ENCODE results near the gene ERCC2.

The ERCC2 gene

DNA sequence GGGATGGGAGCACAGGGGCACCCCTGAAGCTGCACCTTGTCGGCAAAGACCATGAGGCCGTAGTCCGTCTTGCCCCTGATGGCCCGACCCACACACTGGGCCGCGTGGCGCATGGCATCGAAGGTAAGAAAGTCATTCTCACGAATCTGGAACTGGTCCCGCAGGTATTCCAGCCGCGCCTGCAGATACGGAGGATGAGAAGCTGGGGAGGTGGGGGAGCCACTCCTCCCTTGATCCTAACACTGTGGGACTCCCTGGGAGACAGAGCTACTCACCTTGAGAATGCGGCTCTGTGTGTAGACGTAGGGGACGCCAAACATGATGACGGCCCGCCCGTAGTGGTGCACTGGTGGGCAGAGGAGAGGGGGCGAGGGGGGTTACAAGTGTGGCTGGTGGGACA is 17.9 kb downstream of the ERCC2 start:
- TF ChIP-seq, protein P1, sequence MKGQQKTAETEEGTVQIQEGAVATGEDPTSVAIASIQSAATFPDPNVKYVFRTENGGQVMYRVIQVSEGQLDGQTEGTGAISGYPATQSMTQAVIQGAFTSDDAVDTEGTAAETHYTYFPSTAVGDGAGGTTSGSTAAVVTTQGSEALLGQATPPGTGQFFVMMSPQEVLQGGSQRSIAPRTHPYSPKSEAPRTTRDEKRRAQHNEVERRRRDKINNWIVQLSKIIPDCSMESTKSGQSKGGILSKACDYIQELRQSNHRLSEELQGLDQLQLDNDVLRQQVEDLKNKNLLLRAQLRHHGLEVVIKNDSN (IDR thresholded peaks at IDR 0.05) = no peak
- TF ChIP-seq EGR1 (IDR thresholded peaks at IDR 0.05) (no peak), YY1 (IDR thresholded peaks at IDR 0.05; ENCODE audit: low read depth) (no peak), TCF12 (IDR thresholded peaks at IDR 0.05; ENCODE audit: low read depth) (no peak), CEBPB (IDR thresholded peaks at IDR 0.05) (no peak), NFIC (IDR thresholded peaks at IDR 0.05) (no peak), TEAD4 (IDR thresholded peaks at IDR 0.05) (no peak), FOXM1 (IDR thresholded peaks at IDR 0.05; ENCODE audit: borderline replicate concordance, low read depth) (no peak), TAF1 (IDR thresholded peaks at IDR 0.05; ENCODE audit: low read depth) (no peak), EP300 (IDR thresholded peaks at IDR 0.05; ENCODE audit: borderline replicate concordance) (no peak), CREB1 (IDR thresholded peaks at IDR 0.05; ENCODE audit: low read depth) (no peak), RAD21 (IDR thresholded peaks at IDR 0.05; ENCODE audit: low read depth) (no peak), ZBTB7A (IDR thresholded peaks at IDR 0.05; ENCODE audit: low read depth) (no peak)
- TF ChIP-seq, protein P2, sequence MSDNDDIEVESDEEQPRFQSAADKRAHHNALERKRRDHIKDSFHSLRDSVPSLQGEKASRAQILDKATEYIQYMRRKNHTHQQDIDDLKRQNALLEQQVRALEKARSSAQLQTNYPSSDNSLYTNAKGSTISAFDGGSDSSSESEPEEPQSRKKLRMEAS (IDR thresholded peaks at IDR 0.05) = no peak
- TF ChIP-seq, protein P3, sequence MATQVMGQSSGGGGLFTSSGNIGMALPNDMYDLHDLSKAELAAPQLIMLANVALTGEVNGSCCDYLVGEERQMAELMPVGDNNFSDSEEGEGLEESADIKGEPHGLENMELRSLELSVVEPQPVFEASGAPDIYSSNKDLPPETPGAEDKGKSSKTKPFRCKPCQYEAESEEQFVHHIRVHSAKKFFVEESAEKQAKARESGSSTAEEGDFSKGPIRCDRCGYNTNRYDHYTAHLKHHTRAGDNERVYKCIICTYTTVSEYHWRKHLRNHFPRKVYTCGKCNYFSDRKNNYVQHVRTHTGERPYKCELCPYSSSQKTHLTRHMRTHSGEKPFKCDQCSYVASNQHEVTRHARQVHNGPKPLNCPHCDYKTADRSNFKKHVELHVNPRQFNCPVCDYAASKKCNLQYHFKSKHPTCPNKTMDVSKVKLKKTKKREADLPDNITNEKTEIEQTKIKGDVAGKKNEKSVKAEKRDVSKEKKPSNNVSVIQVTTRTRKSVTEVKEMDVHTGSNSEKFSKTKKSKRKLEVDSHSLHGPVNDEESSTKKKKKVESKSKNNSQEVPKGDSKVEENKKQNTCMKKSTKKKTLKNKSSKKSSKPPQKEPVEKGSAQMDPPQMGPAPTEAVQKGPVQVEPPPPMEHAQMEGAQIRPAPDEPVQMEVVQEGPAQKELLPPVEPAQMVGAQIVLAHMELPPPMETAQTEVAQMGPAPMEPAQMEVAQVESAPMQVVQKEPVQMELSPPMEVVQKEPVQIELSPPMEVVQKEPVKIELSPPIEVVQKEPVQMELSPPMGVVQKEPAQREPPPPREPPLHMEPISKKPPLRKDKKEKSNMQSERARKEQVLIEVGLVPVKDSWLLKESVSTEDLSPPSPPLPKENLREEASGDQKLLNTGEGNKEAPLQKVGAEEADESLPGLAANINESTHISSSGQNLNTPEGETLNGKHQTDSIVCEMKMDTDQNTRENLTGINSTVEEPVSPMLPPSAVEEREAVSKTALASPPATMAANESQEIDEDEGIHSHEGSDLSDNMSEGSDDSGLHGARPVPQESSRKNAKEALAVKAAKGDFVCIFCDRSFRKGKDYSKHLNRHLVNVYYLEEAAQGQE (IDR thresholded peaks at IDR 0.05; ENCODE audit: low read depth) = no peak

DNA sequence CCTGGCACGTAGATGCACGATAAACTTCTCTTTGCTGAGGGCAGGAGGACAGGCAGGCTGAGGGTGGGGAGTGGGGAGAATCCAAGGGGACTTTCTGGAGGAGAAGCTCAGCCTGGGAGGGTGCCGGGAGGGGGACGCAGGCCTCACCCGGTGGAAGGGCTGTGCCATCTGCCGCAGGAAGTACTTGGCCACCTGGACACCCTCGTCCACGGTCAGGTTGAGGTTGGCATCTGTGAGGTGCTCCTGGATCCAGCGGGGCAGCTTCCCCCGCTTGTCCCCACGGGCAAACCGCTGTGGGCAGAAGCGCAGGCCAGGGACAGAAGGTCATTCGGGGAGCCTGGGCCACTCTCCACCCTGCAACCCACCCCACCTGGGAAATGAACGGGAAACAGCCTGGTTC is 18.3 kb downstream of the ERCC2 start:
- TF ChIP-seq, protein P3 (IDR thresholded peaks at IDR 0.05; ENCODE audit: low read depth) = no peak
- TF ChIP-seq CEBPB (IDR thresholded peaks at IDR 0.05) = no peak
- TF ChIP-seq, protein P1 (IDR thresholded peaks at IDR 0.05) = no peak
- no peak for TF ChIP-seq RAD21 (IDR thresholded peaks at IDR 0.05; ENCODE audit: low read depth)
- no peak for TF ChIP-seq CREB1 (IDR thresholded peaks at IDR 0.05; ENCODE audit: low read depth)
- TF ChIP-seq TEAD4 (IDR thresholded peaks at IDR 0.05) = no peak

DNA sequence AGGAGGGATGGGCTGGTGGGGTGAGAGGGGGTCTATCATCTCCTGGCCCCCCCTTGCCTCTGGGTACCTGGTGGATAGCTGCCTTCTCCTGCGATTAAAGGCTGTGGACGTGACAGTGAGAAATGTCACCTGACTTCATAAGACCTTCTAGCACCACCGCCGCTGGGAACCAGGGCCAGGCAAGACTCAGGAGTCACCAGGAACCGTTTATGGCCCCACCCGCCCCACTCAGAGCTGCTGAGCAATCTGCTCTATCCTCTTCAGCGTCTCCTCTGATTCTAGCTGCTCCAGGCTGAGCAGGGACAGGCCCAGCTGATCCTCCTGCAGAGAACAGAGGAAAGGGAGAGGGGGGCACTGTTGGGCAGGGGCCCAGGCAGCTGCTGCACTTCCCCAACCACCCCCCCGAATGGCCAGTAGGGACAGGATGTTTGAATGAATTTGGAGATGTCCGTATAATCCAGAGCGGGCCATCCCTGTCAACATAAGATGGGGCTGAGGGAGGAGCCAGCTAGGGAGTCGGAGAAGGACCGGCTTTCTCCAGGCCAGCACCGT is 18.9 kb downstream of the ERCC2 start:
- TF ChIP-seq CEBPB (IDR thresholded peaks at IDR 0.05) (no peak), ZBTB7A (IDR thresholded peaks at IDR 0.05; ENCODE audit: low read depth) (no peak), NFIC (IDR thresholded peaks at IDR 0.05) (no peak), TCF12 (IDR thresholded peaks at IDR 0.05; ENCODE audit: low read depth) (no peak), EP300 (IDR thresholded peaks at IDR 0.05; ENCODE audit: borderline replicate concordance) (no peak), FOXM1 (IDR thresholded peaks at IDR 0.05; ENCODE audit: borderline replicate concordance, low read depth) (no peak), RAD21 (IDR thresholded peaks at IDR 0.05; ENCODE audit: low read depth) (no peak), TAF1 (IDR thresholded peaks at IDR 0.05; ENCODE audit: low read depth) (no peak), EGR1 (IDR thresholded peaks at IDR 0.05) (no peak), YY1 (IDR thresholded peaks at IDR 0.05; ENCODE audit: low read depth) (no peak), CREB1 (IDR thresholded peaks at IDR 0.05; ENCODE audit: low read depth) (no peak), TEAD4 (IDR thresholded peaks at IDR 0.05) (no peak)
- TF ChIP-seq, protein P2 (IDR thresholded peaks at IDR 0.05) = no peak

DNA sequence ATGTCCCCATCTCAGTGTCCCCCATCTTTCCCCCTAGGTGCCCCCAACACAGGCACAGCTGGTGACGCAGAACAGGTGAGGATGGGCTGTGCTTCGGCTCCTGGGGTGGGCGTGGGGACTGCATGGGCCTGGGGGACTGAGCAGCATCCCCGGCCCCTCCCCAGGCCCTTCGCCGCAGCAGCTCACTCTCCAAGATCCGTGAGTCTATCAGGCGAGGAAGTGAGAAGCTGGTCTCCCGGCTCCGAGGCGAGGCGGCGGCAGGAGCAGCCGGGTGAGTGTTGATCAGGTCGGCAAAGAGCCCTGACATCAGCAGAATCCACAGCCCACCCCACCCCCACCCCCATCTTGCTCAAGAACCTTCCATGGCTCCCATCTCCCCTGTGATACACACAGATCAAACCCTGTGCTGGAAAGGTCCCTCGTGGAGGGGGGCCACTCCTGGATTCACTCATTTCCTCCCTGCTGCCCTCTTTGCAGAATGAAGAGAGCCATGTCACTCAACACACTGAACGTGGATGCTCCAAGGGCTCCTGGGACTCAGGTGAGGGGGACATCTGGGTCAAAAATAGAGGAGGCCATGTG is 19.8 kb downstream of the ERCC2 start:
- TF ChIP-seq, protein P1 (IDR thresholded peaks at IDR 0.05) = no peak
- no peak for TF ChIP-seq CREB1 (IDR thresholded peaks at IDR 0.05; ENCODE audit: low read depth)
- no peak for TF ChIP-seq RAD21 (IDR thresholded peaks at IDR 0.05; ENCODE audit: low read depth)
- TF ChIP-seq, protein P3 (IDR thresholded peaks at IDR 0.05; ENCODE audit: low read depth) = no peak
- TF ChIP-seq NFIC (IDR thresholded peaks at IDR 0.05) = no peak
- no peak for TF ChIP-seq ZBTB7A (IDR thresholded peaks at IDR 0.05; ENCODE audit: low read depth)
- TF ChIP-seq FOXM1 (IDR thresholded peaks at IDR 0.05; ENCODE audit: borderline replicate concordance, low read depth) = no peak
- no peak for TF ChIP-seq YY1 (IDR thresholded peaks at IDR 0.05; ENCODE audit: low read depth)
- TF ChIP-seq EGR1 (IDR thresholded peaks at IDR 0.05) = no peak
- TF ChIP-seq, protein P2 (IDR thresholded peaks at IDR 0.05) = no peak
- no peak for TF ChIP-seq TCF12 (IDR thresholded peaks at IDR 0.05; ENCODE audit: low read depth)
- TF ChIP-seq CEBPB (IDR thresholded peaks at IDR 0.05) = no peak
- no peak for TF ChIP-seq TEAD4 (IDR thresholded peaks at IDR 0.05)
- no peak for TF ChIP-seq EP300 (IDR thresholded peaks at IDR 0.05; ENCODE audit: borderline replicate concordance)
- TF ChIP-seq TAF1 (IDR thresholded peaks at IDR 0.05; ENCODE audit: low read depth) = no peak
